ENCODE data around the gene FOCAD.

- TF ChIP-seq IRF5 (IDR thresholded peaks at IDR 0.05; ENCODE audit: borderline replicate concordance) = no peak
- no peak for TF ChIP-seq HSF1 (IDR thresholded peaks at IDR 0.05; ENCODE audit: low read depth, low read length)
- TF ChIP-seq POLR2AphosphoS5 (IDR thresholded peaks at IDR 0.05; ENCODE audit: low read length) = no peak
- no peak for TF ChIP-seq BCLAF1 (IDR thresholded peaks at IDR 0.05)
- TF ChIP-seq EED (IDR thresholded peaks at IDR 0.05; ENCODE audit: low read depth) = no peak
- TF ChIP-seq EZH2 (IDR thresholded peaks at IDR 0.05; ENCODE audit: borderline replicate concordance, control insufficient read depth, low read depth, low read length) = no peak
- TF ChIP-seq REST (IDR thresholded peaks at IDR 0.05; ENCODE audit: low read depth, low read length) = no peak
Observed at GRCh38 chr9:20941174-20941690, 257.2 kb downstream of the FOCAD start.
